Left ventricle myocardium inferior (tissue), 1 donor: ENCODE data around the gene ACBD4. TPM values are rescaled to one million over a fixed set of nuclear protein-coding genes. Genes with fewer than 3 reads are reported as not detected.

ENCODE experiments used
- DNase-seq: peaks from one replicate; pipeline ENCODE4 v3.0.0-alpha.2; 2020
- H3K27ac ChIP-seq: fragments of 200-600 bp; replicated peaks from 2 replicates; pipeline ENCODE4 v1.8.0; 2021
- H3K27me3 ChIP-seq: fragments of 200-600 bp; 2 replicates; pipeline ENCODE4 v1.8.0; 2021; ENCODE audit warnings: low read depth
- H3K36me3 ChIP-seq: fragments of 200-600 bp; 2 replicates; pipeline ENCODE4 v1.8.0; 2021
- H3K4me1 ChIP-seq: fragments of 200-600 bp; 2 replicates; pipeline ENCODE4 v1.8.0; 2021
- H3K4me3 ChIP-seq: fragments of 200-600 bp; 2 replicates; pipeline ENCODE4 v1.8.0; 2021; ENCODE audit warnings: mild to moderate bottlenecking, moderate library complexity
- H3K9me3 ChIP-seq: fragments of 200-600 bp; replicated peaks from 2 replicates; pipeline ENCODE4 v1.8.0; 2021
- CTCF ChIP-seq: fragments of 200-600 bp; IDR thresholded peaks from 2 replicates; pipeline ENCODE4 v1.8.0; 2021; ENCODE audit warnings: antibody characterized with exemption, mild to moderate bottlenecking, borderline replicate concordance
- intact Hi-C: fragments of 100-400 bp; cut with micrococcal nuclease; formaldehyde crosslinking; loops from one replicate; pipeline ENCODE4 v1.11.0; 2022
- total RNA-seq: library from RNA; stranded (reverse); fragmentation: NEBNext Ultra II Directional; extraction: Animal tissue kit (Norgen Biotek cat#: 25700); gene quantifications from one replicate; pipeline ENCODE4 v1.2.1, GENCODE V29; 2021
- donor health status: DM: no; HTN: yes; CAD: no; lungs with severe emphysema.

The ACBD4 gene
- total RNA-seq, 1 donor from 2014 or later, result 6.4 TPM

GRCh38 chr17:45130681-45131615, 4.5 kb upstream of the ACBD4 start:
- Histone ChIP-seq H3K27ac (peak overlapping the region; percentile 99), H3K9me3 (no peaks in the 10 kb centered on the region), H3K36me3 (no peaks in the 10 kb centered on the region), H3K27me3 (no peaks in the 10 kb centered on the region), H3K4me3 (peak overlapping the region; percentile 97), H3K4me1 (peaks cover 77% of the 10 kb centered on the region)
- DNase-seq, result no peak
- intact Hi-C loops, result no loop called here
- TF ChIP-seq CTCF, result no peak

- Histone ChIP-seq H3K27ac (peak overlapping the region; percentile 99), H3K27me3 (no peaks in the 10 kb centered on the region), H3K4me1 (peaks cover 77% of the 10 kb centered on the region), H3K36me3 (no peaks in the 10 kb centered on the region), H3K4me3 (peak overlapping the region; percentile 97), H3K9me3 (no peaks in the 10 kb centered on the region)
- peak; percentile 94 for TF ChIP-seq CTCF
- intact Hi-C loops, result no loop called here
- DNase-seq, result peak; percentile 53
These were observed 3.7 kb upstream of the ACBD4 start for GRCh38 chr17:45131616-45132319.

GRCh38 chr17:45132320-45132571, 3.2 kb upstream of the ACBD4 start, which contains the start of gene PLCD3:
PLCD3 (minus strand) TSS chr17:45132515; CDS start chr17:45132410, 105 bp downstream.
- Histone ChIP-seq H3K27me3 (no peaks in the 10 kb centered on the region), H3K36me3 (no peaks in the 10 kb centered on the region), H3K9me3 (no peaks in the 10 kb centered on the region), H3K27ac (peak within 1 kb of the TSS; percentile 99), H3K4me1 (peaks cover 77% of the 10 kb centered on the region), H3K4me3 (peak within 1 kb of the TSS; percentile 97)
- no peak for TF ChIP-seq CTCF
- DNase-seq, result no peak
- intact Hi-C loops, result no loop called here

- H3K36me3 ChIP-seq, result peaks cover 4% of the 10 kb centered on the region
- intact Hi-C loops, result no loop called here
- peak; percentile 83 for TF ChIP-seq CTCF
- no peaks in the 10 kb centered on the region for H3K9me3 ChIP-seq
- H3K27me3 ChIP-seq, result no peaks in the 10 kb centered on the region
- H3K4me1 ChIP-seq, result peaks cover 74% of the 10 kb centered on the region
- peak overlapping the region; percentile 99 for H3K27ac ChIP-seq
- peak; percentile 86 for DNase-seq
- peak overlapping the region; percentile 97 for H3K4me3 ChIP-seq
These were observed 2.7 kb upstream of the ACBD4 start for GRCh38 chr17:45132572-45133463.
